HG02623 (cell line): ENCODE results near the gene COL24A1.

ENCODE experiments used
- ATAC-seq: cut with Tn5 transposase; IDR thresholded peaks from one replicate; pipeline ENCODE4 v1.9.1; 2021; ENCODE audit warnings: moderate library complexity; ENCODE audit not compliant: unreplicated experiment

COL24A1 gene

GRCh38 chr1:85705940-85706339 is 450.6 kb downstream of the COL24A1 start:
- ATAC-seq: no peak

- ATAC-seq: no peak
These were observed 456.1 kb downstream of the COL24A1 start for GRCh38 chr1:85700422-85700821.

- ATAC-seq: no peak
These were observed 458.7 kb downstream of the COL24A1 start for GRCh38 chr1:85697895-85698294.

- ATAC-seq: no peak
These were observed 463.8 kb downstream of the COL24A1 start for GRCh38 chr1:85692730-85693314.

GRCh38 chr1:85689775-85690404 is 466.7 kb downstream of the COL24A1 start:
- no peak for ATAC-seq

GRCh38 chr1:85683292-85684025 is 473.1 kb downstream of the COL24A1 start:
- no peak for ATAC-seq

- no peak for ATAC-seq
These were observed 475.5 kb downstream of the COL24A1 start for GRCh38 chr1:85681087-85681486.
